HepG2 (cell line): Measurements from ENCODE around the gene CCDC121. TPM values are rescaled to one million over a fixed set of nuclear protein-coding genes. Genes with fewer than 3 reads are reported as not detected.
"Not testable (repeated sequence)": the region's sequence is repeated elsewhere in the genome, so short reads cannot be mapped to it uniquely, and the experiment has no call there.

Experiments
- ATAC-seq: fragments of 200-7000 bp; cut with Tn5 transposase; 3 replicates; pipeline ENCODE4 v1.9.1; 2020; ENCODE audit warnings: mild to moderate bottlenecking, moderate library complexity
- BruUV-seq: library from RNA; stranded (reverse); fragments of 400-500 nt; replicated peaks from 2 replicates; lab custom pipeline; 2021; lab: Mats Ljungman, UMichigan
- CTCF ChIA-PET: fragments of 300-600 bp; formaldehyde crosslinking; extraction: SDS; loops from one replicate; lab custom pipeline; 2021; ENCODE audit warnings: low total read pairs, inconsistent platforms, low intra/inter-chr PET ratio; lab: Yijun Ruan, JAX
- POLR2A ChIA-PET: fragments of 350-600 bp; sonication (Branson Sonifier 250); formaldehyde crosslinking; loops from one replicate; lab custom pipeline; 2020; ENCODE audit warnings: antibody characterized with exemption, inconsistent platforms; lab: Yijun Ruan, JAX
- DNase-seq: peaks from one replicate; pipeline ENCODE4 v3.0.0-alpha.2; 2015; ENCODE audit warnings: low spot score
- FAIRE-seq: peaks from 3 replicates; lab custom pipeline; 2011; peaks lifted over from hg19 to GRCh38; lab: Jason Lieb, UNC
- H2AFZ ChIP-seq: one replicate; pipeline ENCODE4 v1.6.1; 2011; ENCODE audit warnings: low read length, inconsistent platforms
- H3K27ac ChIP-seq: fragments of 300-600 bp; 3 replicates; pipeline ENCODE4 v1.8.0; 2011; ENCODE audit warnings: mixed run types, mild to moderate bottlenecking, mixed read lengths, low read length, inconsistent platforms; ENCODE audit not compliant: insufficient read depth; ENCODE audit errors: extremely low read length
- H3K27me3 ChIP-seq, 2 experiments: fragments of 200-600 bp in 1 of 2; 2 replicates in 1 of 2; 3 replicates in 1 of 2; pipeline versions ENCODE4 v1.6.0 to v1.8.0; 2011; ENCODE audit warnings: low read length in 2 of 2, mild to moderate bottlenecking in 2 of 2, moderate library complexity in 2 of 2, inconsistent platforms in 1 of 2; ENCODE audit not compliant: insufficient read depth in 2 of 2, control insufficient read depth in 1 of 2
- H3K36me3 ChIP-seq, 2 experiments: fragments of 200-600 bp in 1 of 2; replicated peaks in 1 of 2; 2 replicates in 1 of 2; 3 replicates in 1 of 2; pipeline versions ENCODE4 v1.5.1 to v1.8.0; 2011; ENCODE audit warnings: low read length in 2 of 2, inconsistent platforms in 1 of 2; ENCODE audit not compliant: insufficient read depth in 2 of 2, control insufficient read depth in 1 of 2
- H3K4me1 ChIP-seq: 2 replicates; pipeline ENCODE4 v1.5.1; 2012; ENCODE audit warnings: low read length, inconsistent platforms; ENCODE audit not compliant: insufficient read depth
- H3K4me2 ChIP-seq: 2 replicates; pipeline ENCODE4 v1.6.0; 2011; ENCODE audit warnings: low read depth, low read length, inconsistent platforms
- H3K4me3 ChIP-seq, 3 experiments: fragments of 200-600 bp in 1 of 3; sonication (generic), shearing (Covaris generic) in 1 of 3; replicated peaks in 1 of 3; 2 replicates each; pipeline ENCODE4 v1.5.1; 2011 to 2016; ENCODE audit warnings: low read length in 3 of 3, inconsistent platforms in 2 of 3, low read depth in 2 of 3, mild to moderate bottlenecking in 2 of 3, control low read depth in 1 of 3, mixed read lengths in 1 of 3; ENCODE audit not compliant: insufficient read depth in 1 of 3
- H3K79me2 ChIP-seq: one replicate; pipeline ENCODE4 v1.6.1; 2011; ENCODE audit warnings: low read length, inconsistent platforms; ENCODE audit not compliant: insufficient read depth
- H3K9ac ChIP-seq: 2 replicates; pipeline ENCODE4 v1.6.0; 2011; ENCODE audit warnings: mild to moderate bottlenecking, low read depth, low read length, inconsistent platforms; ENCODE audit not compliant: insufficient read depth
- H3K9me3 ChIP-seq: 2 replicates; pipeline ENCODE4 v1.5.1; 2012; ENCODE audit warnings: mild to moderate bottlenecking, low read length
- H4K20me1 ChIP-seq: 2 replicates; pipeline ENCODE4 v1.6.0; 2011; ENCODE audit warnings: inconsistent platforms, mild to moderate bottlenecking, low read length, moderate library complexity; ENCODE audit not compliant: insufficient read depth
- CSRNP1 ChIP-seq: sonication (generic); formaldehyde crosslinking; IDR thresholded peaks from 2 replicates; pipeline ENCODE4 v1.8.1; 2023; ENCODE audit warnings: mild to moderate bottlenecking, missing genetic modification reagents
- PHF21A ChIP-seq: sonication (generic); formaldehyde crosslinking; IDR thresholded peaks from 2 replicates; pipeline ENCODE4 v1.5.0; 2020; ENCODE audit warnings: mild to moderate bottlenecking, missing genetic modification reagents
- RBAK ChIP-seq: sonication (generic); formaldehyde crosslinking; IDR thresholded peaks from 2 replicates; pipeline ENCODE4 v1.5.1; 2020; ENCODE audit warnings: mild to moderate bottlenecking, missing genetic modification reagents
- RCOR2 ChIP-seq: IDR thresholded peaks from 2 replicates; pipeline ENCODE4 v1.6.1; 2016; ENCODE audit warnings: missing biosample characterization, missing genetic modification reagents
- ZFP1 ChIP-seq: IDR thresholded peaks from 2 replicates; pipeline ENCODE4 v1.6.1; 2016
- ZMYM2 ChIP-seq: sonication (generic); formaldehyde crosslinking; IDR thresholded peaks from 2 replicates; pipeline ENCODE4 v1.8.0; 2022; ENCODE audit warnings: mild to moderate bottlenecking, missing genetic modification reagents
- ZNF335 ChIP-seq: sonication (generic); formaldehyde crosslinking; IDR thresholded peaks from 2 replicates; pipeline ENCODE4 v1.4.0; 2020; ENCODE audit warnings: missing genetic modification reagents
- ZNF614 ChIP-seq: IDR thresholded peaks from 2 replicates; pipeline ENCODE4 v1.6.1; 2018; ENCODE audit warnings: missing biosample characterization, missing genetic modification reagents, inconsistent platforms, borderline replicate concordance
- WGBS: methylation state at CpG from one replicate; pipeline ENCODE4 v1.1.6; 2017; ENCODE audit warnings: low lambda C conversion rate; 5-methylcytosine and 5-hydroxymethylcytosine counted together
- in situ Hi-C: cut with HindIII; loops from 2 replicates; pipeline ENCODE4 v1.10.0; 2017; ENCODE audit warnings: low pct_unique_long_range_greater_than_20kb; ENCODE audit not compliant: extremely low pct_ligation_motif_present
- intact Hi-C: fragments of 100-400 bp; cut with micrococcal nuclease; formaldehyde crosslinking; loops from one replicate; pipeline ENCODE4 v1.10.0; 2022; ENCODE audit not compliant: unreplicated experiment
- polyA plus RNA-seq, 8 experiments: library from polyadenylated mRNA; depleted of rRNA in 3 of 8; stranded (reverse) in 7 of 8; unstranded in 1 of 8; fragments of >200 nt; fragmentation: Illumina TruSeq in 4 of 8; extraction: Trizol in 4 of 8; gene quantifications; 2 replicates each; pipeline versions ENCODE4 v1.2.1 to v1.2.3, GENCODE V29; 2011 to 2016; ENCODE audit warnings: low read depth in 4 of 8, missing spikeins in 1 of 8, mixed read lengths in 1 of 8; ENCODE audit not compliant: insufficient read depth in 1 of 8
- total RNA-seq, 5 experiments: library from RNA; depleted of rRNA; stranded (reverse); fragments of >200 nt; fragmentation: Illumina TruSeq; extraction: Trizol; gene quantifications; 2 replicates each; pipeline ENCODE4 v1.2.3, GENCODE V29; 2016; ENCODE audit warnings: low read depth in 1 of 5
- TF ChIP-seq, protein P1 (sequence below): sonication (generic); formaldehyde crosslinking; IDR thresholded peaks from 2 replicates; pipeline ENCODE4 v1.5.0; 2020; ENCODE audit warnings: mild to moderate bottlenecking, missing genetic modification reagents
- TF ChIP-seq, protein P2 (sequence below): sonication (generic); formaldehyde crosslinking; IDR thresholded peaks from 2 replicates; pipeline ENCODE4 v1.5.0; 2020; ENCODE audit warnings: missing genetic modification reagents

Gene CCDC121
- total and polyA plus RNA-seq, 2 of the 13 experiments (the other 11 are each of a cell fraction or from before 2014, with no cell fraction given), result 1.9 to 3.0 TPM

GRCh38 chr2:27630257-27630656, 1.4 kb upstream of the CCDC121 start:
- TF ChIP-seq, protein P1, sequence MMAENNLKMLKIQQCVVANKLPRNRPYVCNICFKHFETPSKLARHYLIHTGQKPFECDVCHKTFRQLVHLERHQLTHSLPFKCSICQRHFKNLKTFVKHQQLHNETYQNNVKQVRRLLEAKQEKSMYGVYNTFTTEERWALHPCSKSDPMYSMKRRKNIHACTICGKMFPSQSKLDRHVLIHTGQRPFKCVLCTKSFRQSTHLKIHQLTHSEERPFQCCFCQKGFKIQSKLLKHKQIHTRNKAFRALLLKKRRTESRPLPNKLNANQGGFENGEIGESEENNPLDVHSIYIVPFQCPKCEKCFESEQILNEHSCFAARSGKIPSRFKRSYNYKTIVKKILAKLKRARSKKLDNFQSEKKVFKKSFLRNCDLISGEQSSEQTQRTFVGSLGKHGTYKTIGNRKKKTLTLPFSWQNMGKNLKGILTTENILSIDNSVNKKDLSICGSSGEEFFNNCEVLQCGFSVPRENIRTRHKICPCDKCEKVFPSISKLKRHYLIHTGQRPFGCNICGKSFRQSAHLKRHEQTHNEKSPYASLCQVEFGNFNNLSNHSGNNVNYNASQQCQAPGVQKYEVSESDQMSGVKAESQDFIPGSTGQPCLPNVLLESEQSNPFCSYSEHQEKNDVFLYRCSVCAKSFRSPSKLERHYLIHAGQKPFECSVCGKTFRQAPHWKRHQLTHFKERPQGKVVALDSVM (CRISPR knock-in tag), result peak; percentile 52; the same call in 1 of the 2 replicates
- TF ChIP-seq ZMYM2 (CRISPR knock-in tag), result 0 out of 2 replicates have a peak, but pooled peaks have one; percentile 3
- H3K27me3 ChIP-seq, H3K9me3 ChIP-seq, ATAC-seq, H4K20me1 ChIP-seq, H3K79me2 ChIP-seq, POLR2A ChIA-PET, CTCF ChIA-PET, intact Hi-C loops, FAIRE-seq, H3K4me3 ChIP-seq, BruUV-seq, in situ Hi-C loops, H3K27ac ChIP-seq, H2AFZ ChIP-seq, DNase-seq, H3K9ac ChIP-seq: not testable (repeated sequence)
- peaks cover 24% of the 10 kb centered on the region for H3K4me1 ChIP-seq
- peak overlapping the region; percentile 97; the same call in 1 of the 2 replicates for H3K4me2 ChIP-seq
- 92% methylated on average over 2 of the region's 2 CpGs for WGBS
- H3K36me3 ChIP-seq, result peaks cover 14 to 41% of the 10 kb centered on the region in 2 experiments

- peaks cover 10% of the 10 kb centered on the region for H3K79me2 ChIP-seq
- 3% methylated on average over 19 of the region's 21 CpGs for WGBS
- peak overlapping the region; percentile 65 for H3K27ac ChIP-seq
- no peaks in the 10 kb centered on the region; a peak in 1 of 5 replicates for H3K27me3 ChIP-seq
- peak; percentile 70 for ATAC-seq
- no peaks in the 10 kb centered on the region for H3K9me3 ChIP-seq
- H3K4me1 ChIP-seq, result peaks cover 24% of the 10 kb centered on the region
- H3K36me3 ChIP-seq, result peaks cover 7 to 26% of the 10 kb centered on the region in 2 experiments
- peak overlapping the region; percentile 89 for H3K9ac ChIP-seq
- H3K4me2 ChIP-seq, result peak overlapping the region; percentile 97
- peak; percentile 45 for DNase-seq
- POLR2A ChIA-PET, result interaction anchor here (1.0 to 2.9 kb wide), 10 partner anchors 15 to 557 kb away, joined by 3 to 25 read pairs (median 4); partner anchors contain the start of genes GTF3C2, NRBP1, OST4 and PPM1G
- peak overlapping the region; percentile 83 to 99 (median 97); a peak in 5 of 6 replicates for H3K4me3 ChIP-seq
- intact Hi-C loops, result loop anchor here (1.0 to 5.0 kb wide), 2 partner anchors 34 to 220 kb away; partner anchors contain the start of genes SLC4A1AP and SUPT7L
- no peak overlapping the region for H2AFZ ChIP-seq
- no peaks in the 10 kb centered on the region for H4K20me1 ChIP-seq
- CTCF ChIA-PET, result no interaction called here
- BruUV-seq, result TSS peak; percentile 81
- FAIRE-seq, result no peak
- in situ Hi-C loops, result no loop called here
- TF ChIP-seq ZNF335 (CRISPR knock-in tag) (no peak), ZNF614 (0 out of 2 replicates have a peak, but pooled peaks have one; percentile 6), RBAK (CRISPR knock-in tag) (0 out of 2 replicates have a peak, but pooled peaks have one; percentile 8), RCOR2 (CRISPR knock-in tag) (0 out of 2 replicates have a peak, but pooled peaks have one; percentile 20), CSRNP1 (CRISPR knock-in tag) (0 out of 2 replicates have a peak, but pooled peaks have one; percentile 29), PHF21A (CRISPR knock-in tag) (no peak), ZFP1 (0 out of 2 replicates have a peak, but pooled peaks have one; percentile 4)
- TF ChIP-seq, protein P2, sequence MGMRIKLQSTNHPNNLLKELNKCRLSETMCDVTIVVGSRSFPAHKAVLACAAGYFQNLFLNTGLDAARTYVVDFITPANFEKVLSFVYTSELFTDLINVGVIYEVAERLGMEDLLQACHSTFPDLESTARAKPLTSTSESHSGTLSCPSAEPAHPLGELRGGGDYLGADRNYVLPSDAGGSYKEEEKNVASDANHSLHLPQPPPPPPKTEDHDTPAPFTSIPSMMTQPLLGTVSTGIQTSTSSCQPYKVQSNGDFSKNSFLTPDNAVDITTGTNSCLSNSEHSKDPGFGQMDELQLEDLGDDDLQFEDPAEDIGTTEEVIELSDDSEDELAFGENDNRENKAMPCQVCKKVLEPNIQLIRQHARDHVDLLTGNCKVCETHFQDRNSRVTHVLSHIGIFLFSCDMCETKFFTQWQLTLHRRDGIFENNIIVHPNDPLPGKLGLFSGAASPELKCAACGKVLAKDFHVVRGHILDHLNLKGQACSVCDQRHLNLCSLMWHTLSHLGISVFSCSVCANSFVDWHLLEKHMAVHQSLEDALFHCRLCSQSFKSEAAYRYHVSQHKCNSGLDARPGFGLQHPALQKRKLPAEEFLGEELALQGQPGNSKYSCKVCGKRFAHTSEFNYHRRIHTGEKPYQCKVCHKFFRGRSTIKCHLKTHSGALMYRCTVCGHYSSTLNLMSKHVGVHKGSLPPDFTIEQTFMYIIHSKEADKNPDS (CRISPR knock-in tag), result 0 out of 2 replicates have a peak, but pooled peaks have one; percentile 68
These were observed 647 bp downstream of the CCDC121 start for GRCh38 chr2:27627963-27628766.
